Thoracic aorta (tissue), 2 donors: ENCODE results near the gene DIP2C. TPM values are rescaled to one million over a fixed set of nuclear protein-coding genes. Genes with fewer than 3 reads are reported as not detected.

Experiments
- ATAC-seq: fragments of 150-250 bp; one replicate; pipeline ENCODE4 v1.8.0; 2017; ENCODE audit warnings: low read depth; ENCODE audit not compliant: insufficient number of reproducible peaks, low FRiP score
- DNase-seq: peaks from one replicate; pipeline ENCODE4 v3.0.0-alpha.2; 2020; ENCODE audit warnings: low spot score
- H3K27ac ChIP-seq, 2 donors: fragments of 200-600 bp; sonication (generic); 1 replicate in 1 of 2; 2 replicates in 1 of 2; pipeline ENCODE4 v1.5.1; 2016; ENCODE audit warnings: mild to moderate bottlenecking in 2 of 2, moderate library complexity in 2 of 2
- H3K27me3 ChIP-seq: fragments of 200-600 bp; sonication (generic); replicated peaks from 2 replicates; pipeline ENCODE4 v1.6.0; 2016; ENCODE audit warnings: mild to moderate bottlenecking; ENCODE audit not compliant: insufficient read depth
- H3K36me3 ChIP-seq: fragments of 200-600 bp; sonication (generic); one replicate; pipeline ENCODE4 v1.5.1; 2016
- H3K4me1 ChIP-seq, 2 donors: fragments of 200-600 bp; sonication (generic); 1 replicate in 1 of 2; 2 replicates in 1 of 2; pipeline versions ENCODE4 v1.5.1 to v1.6.0; 2016; ENCODE audit warnings: low read depth in 2 of 2, mild to moderate bottlenecking in 1 of 2; ENCODE audit not compliant: control insufficient read depth in 1 of 2
- H3K4me3 ChIP-seq: fragments of 200-600 bp; sonication (generic); 2 replicates; pipeline ENCODE4 v1.5.1; 2016; ENCODE audit warnings: mild to moderate bottlenecking
- H3K9me3 ChIP-seq: fragments of 200-600 bp; sonication (generic); 2 replicates; pipeline ENCODE4 v1.5.1; 2016
- total RNA-seq, 2 donors: library from RNA; depleted of rRNA; stranded (reverse); fragments of >200 nt; gene quantifications; one replicate each; pipeline versions ENCODE4 v1.1.0 to v1.2.3, GENCODE V29; 2016
- TF ChIP-seq, protein P1 (sequence below): fragments of 200-600 bp; sonication (generic); IDR thresholded peaks from one replicate; pipeline ENCODE4 v1.5.1; 2019; ENCODE audit warnings: antibody characterized with exemption

Gene DIP2C
- total RNA-seq, 2 donors from 2014 or later, result 36.8 to 44.0 TPM

DNA sequence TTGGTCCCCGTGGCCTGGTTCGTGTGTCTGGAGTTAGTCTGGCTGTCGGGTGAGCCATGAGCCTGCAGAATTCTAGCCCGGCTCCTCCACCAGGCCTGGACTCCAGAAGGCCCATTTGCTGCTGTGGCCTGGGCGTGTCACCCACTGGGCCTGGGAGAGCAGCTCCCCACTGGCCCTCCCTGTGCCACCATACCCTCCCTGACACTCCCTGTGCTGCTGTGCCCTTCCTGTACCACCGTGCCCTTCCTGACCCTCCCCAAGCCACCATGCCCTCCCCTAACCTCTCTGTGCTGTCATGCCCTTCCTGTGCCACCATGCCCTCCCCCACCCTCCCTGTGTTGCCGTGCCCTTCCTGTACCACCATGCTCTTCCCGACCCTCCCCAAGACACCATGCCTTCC lies 39.1 kb upstream of the DIP2C start:
- H3K36me3 ChIP-seq, result no peaks in the 10 kb centered on the region
- ATAC-seq (no peak), DNase-seq (no peak)
- H3K27me3 ChIP-seq, result no peaks in the 10 kb centered on the region
- H3K4me1 ChIP-seq, result no peaks in the 10 kb centered on the region
- no peak overlapping the region for H3K27ac ChIP-seq
- H3K9me3 ChIP-seq, result no peaks in the 10 kb centered on the region
- TF ChIP-seq, protein P1, sequence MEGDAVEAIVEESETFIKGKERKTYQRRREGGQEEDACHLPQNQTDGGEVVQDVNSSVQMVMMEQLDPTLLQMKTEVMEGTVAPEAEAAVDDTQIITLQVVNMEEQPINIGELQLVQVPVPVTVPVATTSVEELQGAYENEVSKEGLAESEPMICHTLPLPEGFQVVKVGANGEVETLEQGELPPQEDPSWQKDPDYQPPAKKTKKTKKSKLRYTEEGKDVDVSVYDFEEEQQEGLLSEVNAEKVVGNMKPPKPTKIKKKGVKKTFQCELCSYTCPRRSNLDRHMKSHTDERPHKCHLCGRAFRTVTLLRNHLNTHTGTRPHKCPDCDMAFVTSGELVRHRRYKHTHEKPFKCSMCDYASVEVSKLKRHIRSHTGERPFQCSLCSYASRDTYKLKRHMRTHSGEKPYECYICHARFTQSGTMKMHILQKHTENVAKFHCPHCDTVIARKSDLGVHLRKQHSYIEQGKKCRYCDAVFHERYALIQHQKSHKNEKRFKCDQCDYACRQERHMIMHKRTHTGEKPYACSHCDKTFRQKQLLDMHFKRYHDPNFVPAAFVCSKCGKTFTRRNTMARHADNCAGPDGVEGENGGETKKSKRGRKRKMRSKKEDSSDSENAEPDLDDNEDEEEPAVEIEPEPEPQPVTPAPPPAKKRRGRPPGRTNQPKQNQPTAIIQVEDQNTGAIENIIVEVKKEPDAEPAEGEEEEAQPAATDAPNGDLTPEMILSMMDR, result no peak
- H3K4me3 ChIP-seq, result no peak overlapping the region

DNA sequence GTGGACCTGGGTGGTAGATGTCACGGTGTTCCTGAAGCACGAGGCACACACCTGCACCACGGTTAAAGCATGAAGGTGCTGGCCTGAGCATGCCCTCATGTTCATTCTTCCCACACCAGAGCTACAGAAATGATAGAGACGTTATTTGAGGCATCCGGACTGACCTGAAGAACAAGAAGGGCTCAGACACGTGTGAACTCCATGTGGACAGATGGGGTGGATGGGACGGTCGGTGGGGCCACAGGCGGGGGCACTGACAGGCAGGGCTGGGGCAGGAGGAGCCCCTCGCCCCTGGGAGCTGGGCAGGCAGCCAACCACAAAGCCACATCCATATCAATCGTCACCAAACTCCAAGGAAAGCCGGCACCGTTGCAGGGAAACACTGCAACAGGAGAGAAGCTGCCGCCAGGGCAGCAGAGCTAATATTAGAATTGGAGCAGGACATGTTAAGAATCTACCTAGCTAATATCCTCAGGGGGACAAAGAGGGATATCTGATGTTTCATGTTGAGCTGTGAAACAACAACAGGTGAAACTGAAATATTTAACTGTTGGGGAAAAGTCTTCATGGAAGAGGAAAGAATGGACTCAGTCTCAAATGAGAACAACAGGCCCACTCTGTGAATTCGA lies 37.8 kb upstream of the DIP2C start:
- ATAC-seq (no peak), DNase-seq (no peak)
- TF ChIP-seq, protein P1, result no peak
- no peaks in the 10 kb centered on the region for H3K36me3 ChIP-seq
- no peaks in the 10 kb centered on the region for H3K9me3 ChIP-seq
- no peaks in the 10 kb centered on the region for H3K27me3 ChIP-seq
- H3K4me1 ChIP-seq, result no peaks in the 10 kb centered on the region
- H3K4me3 ChIP-seq, result no peak overlapping the region
- no peak overlapping the region for H3K27ac ChIP-seq

DNA sequence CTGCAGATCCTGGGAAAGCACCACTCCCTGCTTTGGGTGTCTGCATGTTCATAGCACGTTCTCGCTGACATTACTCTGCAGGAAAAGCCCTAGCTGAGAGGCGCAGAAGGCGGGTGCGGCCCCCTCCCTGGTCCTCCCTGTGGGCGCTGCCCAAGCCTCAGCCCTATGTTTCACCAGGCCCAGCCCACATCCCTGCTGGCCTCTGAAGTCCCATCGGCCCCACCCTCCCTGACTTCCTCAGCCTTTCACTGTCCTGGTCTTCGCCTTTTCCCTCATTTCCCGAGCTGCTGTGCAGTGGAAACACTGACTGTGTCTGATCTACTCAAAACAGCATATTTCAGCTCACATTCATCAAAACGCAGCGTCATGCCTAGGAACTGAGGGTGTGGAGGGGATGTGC lies 36.3 kb upstream of the DIP2C start:
- Histone ChIP-seq H3K4me3 (no peak overlapping the region), H3K9me3 (no peaks in the 10 kb centered on the region), H3K36me3 (no peaks in the 10 kb centered on the region), H3K27ac (no peak overlapping the region), H3K27me3 (no peaks in the 10 kb centered on the region), H3K4me1 (no peaks in the 10 kb centered on the region)
- ATAC-seq (no peak), DNase-seq (no peak)
- TF ChIP-seq, protein P1, result no peak

DNA sequence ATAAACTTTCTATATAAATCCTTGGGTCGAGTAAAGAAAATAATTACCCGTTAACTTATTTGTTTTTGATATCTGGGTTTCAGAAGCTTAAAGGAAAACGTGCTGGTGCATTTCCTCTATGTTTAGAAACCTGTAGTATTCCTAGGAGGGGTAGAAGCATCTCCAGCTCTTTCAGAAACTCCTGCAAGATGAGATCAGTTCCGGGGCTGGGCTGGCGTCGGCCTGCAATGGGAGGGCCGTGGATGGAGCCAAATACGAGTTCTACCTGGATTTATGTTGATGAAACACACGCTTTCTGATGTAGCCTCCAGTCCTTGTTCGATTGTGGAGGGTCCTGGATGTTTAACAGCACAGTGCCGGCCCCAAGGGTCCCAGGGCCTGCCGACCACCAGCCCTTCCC lies 35.8 kb upstream of the DIP2C start:
- no peak overlapping the region for H3K4me3 ChIP-seq
- H3K27ac ChIP-seq, result no peak overlapping the region
- no peaks in the 10 kb centered on the region for H3K4me1 ChIP-seq
- H3K9me3 ChIP-seq, result no peaks in the 10 kb centered on the region
- ATAC-seq (no peak), DNase-seq (no peak)
- H3K27me3 ChIP-seq, result no peaks in the 10 kb centered on the region
- TF ChIP-seq, protein P1, result no peak
- H3K36me3 ChIP-seq, result no peaks in the 10 kb centered on the region

DNA sequence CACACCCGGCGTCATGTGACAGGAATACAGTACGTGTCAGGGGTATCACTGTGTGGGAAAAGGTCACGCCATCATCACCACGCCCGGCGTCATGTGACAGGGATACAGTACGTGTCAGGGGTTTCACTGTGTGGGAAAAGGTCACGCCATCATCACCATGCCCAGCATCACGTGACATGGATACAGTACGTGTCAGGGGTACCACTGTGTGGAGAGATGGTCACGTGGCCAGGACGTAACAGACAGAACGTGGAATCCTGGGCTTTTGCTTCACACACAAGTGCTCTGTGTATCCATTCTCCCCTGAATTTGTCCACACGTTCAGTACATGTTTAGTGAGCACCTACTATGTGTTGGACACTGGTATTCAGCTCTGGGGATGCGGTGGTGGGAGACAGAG lies 34.5 kb upstream of the DIP2C start:
- no peaks in the 10 kb centered on the region for H3K27me3 ChIP-seq
- DNase-seq, result no peak
- no peak for ATAC-seq
- no peak overlapping the region for H3K4me3 ChIP-seq
- H3K27ac ChIP-seq, result no peak overlapping the region
- H3K36me3 ChIP-seq, result no peaks in the 10 kb centered on the region
- no peaks in the 10 kb centered on the region for H3K9me3 ChIP-seq
- no peaks in the 10 kb centered on the region for H3K4me1 ChIP-seq
- TF ChIP-seq, protein P1, result no peak
